Activated T-helper 2 cell treated with anti-CD3 and anti-CD28 coated beads, Interferon-gamma antibody, Interleukin-2, Interleukin-4, amounts not matched to agents 10 μg/mL and 5 μg/mL and 100 μg/mL, durations not matched to agents 14 hours and 24 hours and 36 hours (primary cell): Measurements from ENCODE around the gene HMGXB4. TPM values are rescaled to one million over a fixed set of nuclear protein-coding genes. Genes with fewer than 3 reads are reported as not detected.
A peak's percentile ranks its signal among the peaks of the same experiment; 100 is the strongest.

Experiments
- DNase-seq: peaks from one replicate; pipeline ENCODE4 v3.0.0; 2021; ENCODE audit warnings: low spot score
- H3K27ac Mint-ChIP-seq: one replicate; pipeline ENCODE4 v1.8.0; 2021; ENCODE audit warnings: mixed read lengths
- H3K27me3 Mint-ChIP-seq: one replicate; pipeline ENCODE4 v1.8.0; 2021; ENCODE audit warnings: low read depth, mixed read lengths
- H3K36me3 Mint-ChIP-seq: one replicate; pipeline ENCODE4 v1.8.0; 2021; ENCODE audit warnings: low read depth, mixed read lengths
- H3K4me1 Mint-ChIP-seq: one replicate; pipeline ENCODE4 v1.8.0; 2021; ENCODE audit warnings: low read depth, mixed read lengths
- H3K4me3 Mint-ChIP-seq: one replicate; pipeline ENCODE4 v1.8.0; 2021; ENCODE audit warnings: low read depth, mild to moderate bottlenecking, moderate library complexity, mixed read lengths
- H3K9me3 Mint-ChIP-seq: one replicate; pipeline ENCODE4 v1.8.0; 2021; ENCODE audit warnings: mixed read lengths
- intact Hi-C: fragments of 100-400 bp; cut with micrococcal nuclease; formaldehyde crosslinking; loops from one replicate; pipeline ENCODE4 v1.15.1; 2023
- total RNA-seq: library from RNA; stranded (reverse); gene quantifications from 2 replicates; pipeline ENCODE4 v1.2.3, GENCODE V29; 2022

Gene HMGXB4
- total RNA-seq, 1 donor from 2014 or later: 42.3 TPM

- Mint-ChIP-seq H3K36me3 (peaks cover 83% of the 10 kb centered on the region), H3K27me3 (no peaks in the 10 kb centered on the region), H3K27ac (no peak overlapping the region), H3K4me3 (no peak overlapping the region), H3K9me3 (no peaks in the 10 kb centered on the region), H3K4me1 (peaks cover 18% of the 10 kb centered on the region)
- DNase-seq: no peak
- intact Hi-C loops: no loop called here
Observed at GRCh38 chr22:35266277-35266676, 9.0 kb downstream of the HMGXB4 start.

- Mint-ChIP-seq H3K9me3 (no peaks in the 10 kb centered on the region), H3K4me1 (peaks cover 41% of the 10 kb centered on the region), H3K4me3 (no peak overlapping the region), H3K27me3 (no peaks in the 10 kb centered on the region), H3K27ac (no peak overlapping the region), H3K36me3 (peaks cover 81% of the 10 kb centered on the region)
- intact Hi-C loops: no loop called here
- DNase-seq: no peak
Observed at GRCh38 chr22:35269630-35270029, 12.3 kb downstream of the HMGXB4 start.

GRCh38 chr22:35274154-35274871 lies 17.0 kb downstream of the HMGXB4 start:
- intact Hi-C loops: no loop called here
- Mint-ChIP-seq H3K4me3 (no peak overlapping the region), H3K27me3 (no peaks in the 10 kb centered on the region), H3K36me3 (peaks cover 68% of the 10 kb centered on the region), H3K9me3 (no peaks in the 10 kb centered on the region), H3K27ac (peak overlapping the region; percentile 77), H3K4me1 (peaks cover 37% of the 10 kb centered on the region)
- DNase-seq: no peak

GRCh38 chr22:35275580-35275979 lies 18.3 kb downstream of the HMGXB4 start:
- Mint-ChIP-seq H3K36me3 (peaks cover 70% of the 10 kb centered on the region), H3K27me3 (no peaks in the 10 kb centered on the region), H3K4me1 (peaks cover 43% of the 10 kb centered on the region)

GRCh38 chr22:35276019-35276418 lies 18.7 kb downstream of the HMGXB4 start:
- Mint-ChIP-seq H3K4me3 (no peak overlapping the region), H3K27me3 (no peaks in the 10 kb centered on the region), H3K27ac (peak overlapping the region; percentile 56), H3K36me3 (peaks cover 70% of the 10 kb centered on the region), H3K4me1 (peaks cover 44% of the 10 kb centered on the region), H3K9me3 (no peaks in the 10 kb centered on the region)
- intact Hi-C loops: no loop called here
- DNase-seq: no peak

More at GRCh38 chr22:35275580-35275979, 18.3 kb downstream of the HMGXB4 start:
- H3K4me3 Mint-ChIP-seq: no peak overlapping the region
- DNase-seq: no peak
- intact Hi-C loops: no loop called here
- H3K9me3 Mint-ChIP-seq: no peaks in the 10 kb centered on the region
- H3K27ac Mint-ChIP-seq: no peak overlapping the region

GRCh38 chr22:35288116-35288515 lies 30.8 kb downstream of the HMGXB4 start:
- intact Hi-C loops: no loop called here
- Mint-ChIP-seq H3K9me3 (no peaks in the 10 kb centered on the region), H3K4me3 (no peak overlapping the region), H3K27me3 (no peaks in the 10 kb centered on the region), H3K27ac (no peak overlapping the region), H3K4me1 (peaks cover 8% of the 10 kb centered on the region), H3K36me3 (peaks cover 54% of the 10 kb centered on the region)
- DNase-seq: no peak

- no peak overlapping the region for H3K4me3 Mint-ChIP-seq
- peaks cover 68% of the 10 kb centered on the region for H3K36me3 Mint-ChIP-seq
- H3K27me3 Mint-ChIP-seq: no peaks in the 10 kb centered on the region
- H3K27ac Mint-ChIP-seq: no peak overlapping the region
- intact Hi-C loops: no loop called here
- DNase-seq: no peak
- peaks cover 10% of the 10 kb centered on the region for H3K4me1 Mint-ChIP-seq
- no peaks in the 10 kb centered on the region for H3K9me3 Mint-ChIP-seq
Observed at GRCh38 chr22:35292786-35293185, 35.5 kb downstream of the HMGXB4 start.

GRCh38 chr22:35296051-35296450 lies 38.8 kb downstream of the HMGXB4 start:
- Mint-ChIP-seq H3K9me3 (no peaks in the 10 kb centered on the region), H3K27ac (no peak overlapping the region), H3K27me3 (no peaks in the 10 kb centered on the region), H3K36me3 (peaks cover 58% of the 10 kb centered on the region), H3K4me3 (no peak overlapping the region), H3K4me1 (peaks cover 26% of the 10 kb centered on the region)
- intact Hi-C loops: no loop called here
- DNase-seq: no peak

- H3K27me3 Mint-ChIP-seq: no peaks in the 10 kb centered on the region
- intact Hi-C loops: loop anchor here (2.0 kb wide), 1 partner anchor 42 kb away; the partner anchor contains the start of gene HMGXB4
- peaks cover 40% of the 10 kb centered on the region for H3K4me1 Mint-ChIP-seq
- H3K9me3 Mint-ChIP-seq: no peaks in the 10 kb centered on the region
- no peak for DNase-seq
- H3K27ac Mint-ChIP-seq: peak overlapping the region; percentile 90
- peaks cover 30% of the 10 kb centered on the region for H3K36me3 Mint-ChIP-seq
- peak overlapping the region; percentile 84 for H3K4me3 Mint-ChIP-seq
Observed at GRCh38 chr22:35299217-35299672, 42.0 kb downstream of the HMGXB4 start.

- peak; percentile 95 for DNase-seq
Observed at GRCh38 chr22:35299673-35300499, 42.6 kb downstream of the HMGXB4 start, which contains the start of gene TOM1. Gene TOM1 (plus strand): TSS chr22:35299894. CDS start chr22:35299929, 35 bp downstream.

GRCh38 chr22:35301372-35301874 lies 44.1 kb downstream of the HMGXB4 start:
- no peak for DNase-seq
- Mint-ChIP-seq H3K4me1 (peaks cover 48% of the 10 kb centered on the region), H3K9me3 (no peaks in the 10 kb centered on the region), H3K27me3 (no peaks in the 10 kb centered on the region), H3K36me3 (peaks cover 22% of the 10 kb centered on the region), H3K4me3 (peak overlapping the region; percentile 84), H3K27ac (peak overlapping the region; percentile 60)
- intact Hi-C loops: no loop called here

More at GRCh38 chr22:35299673-35300499, 42.6 kb downstream of the HMGXB4 start, which contains the start of gene TOM1:
- Mint-ChIP-seq H3K27me3 (no peaks in the 10 kb centered on the region), H3K4me3 (peak within 1 kb of the TSS; percentile 84), H3K36me3 (peaks cover 26% of the 10 kb centered on the region), H3K4me1 (peaks cover 42% of the 10 kb centered on the region), H3K9me3 (no peaks in the 10 kb centered on the region), H3K27ac (peak within 1 kb of the TSS; percentile 90)
- intact Hi-C loops: loop anchor here (1.0 to 2.0 kb wide), 2 partner anchors 13 to 43 kb away; partner anchors contain the start of gene HMGXB4

GRCh38 chr22:35303029-35303624 lies 45.8 kb downstream of the HMGXB4 start:
- Mint-ChIP-seq H3K27me3 (no peaks in the 10 kb centered on the region), H3K9me3 (no peaks in the 10 kb centered on the region), H3K27ac (no peak overlapping the region), H3K4me1 (peaks cover 56% of the 10 kb centered on the region), H3K36me3 (peaks cover 8% of the 10 kb centered on the region), H3K4me3 (no peak overlapping the region)
- intact Hi-C loops: no loop called here
- no peak for DNase-seq
